ENCODE measurements around the gene SLC25A17.

- TF ChIP-seq CTCF (IDR thresholded peaks at IDR 0.05; ENCODE audit: low read depth, low read length) (no peak), EZH2phosphoT487 (IDR thresholded peaks at IDR 0.05; ENCODE audit: low read depth) (no peak)
Observed at GRCh38 chr22:40853333-40853732, 34.2 kb upstream of the SLC25A17 start.
